Inferior parietal cortex (tissue), 1 donor: Measurements from ENCODE around the gene MIOX.
"Not testable (repeated sequence)": the region's sequence is repeated elsewhere in the genome, so short reads cannot be mapped to it uniquely, and the experiment has no call there.

Source experiments
- DNase-seq: peaks from one replicate; pipeline ENCODE4 v3.0.0-alpha.2; 2016; ENCODE audit errors: extremely low spot score

The MIOX gene

GRCh38 chr22:50529897-50530579 is 43.4 kb downstream of the MIOX start, which contains the start of gene TYMP:
Gene TYMP (minus strand): TSS chr22:50530012. CDS start chr22:50529709, 303 bp downstream.
- no peak for DNase-seq

GRCh38 chr22:50530580-50530876 is 43.9 kb downstream of the MIOX start:
- no peak for DNase-seq

- no peak for DNase-seq
These were observed 44.4 kb downstream of the MIOX start for GRCh38 chr22:50530877-50531545.

- no peak for DNase-seq
These were observed 44.9 kb downstream of the MIOX start for GRCh38 chr22:50531546-50531961.

- DNase-seq = no peak
These were observed 45.5 kb downstream of the MIOX start for GRCh38 chr22:50531962-50532674.

- no peak for DNase-seq
These were observed 46.5 kb downstream of the MIOX start for GRCh38 chr22:50532824-50533796.

- DNase-seq = not testable (repeated sequence)
These were observed 47.4 kb downstream of the MIOX start for GRCh38 chr22:50533856-50534711.

GRCh38 chr22:50535113-50535512 is 48.5 kb downstream of the MIOX start:
- DNase-seq = no peak

- no peak for DNase-seq
These were observed 49.6 kb downstream of the MIOX start for GRCh38 chr22:50536226-50536625.

- DNase-seq = no peak
These were observed 51.1 kb downstream of the MIOX start for GRCh38 chr22:50537765-50538164.
